ENCODE measurements around the gene PECR. TPM values are rescaled to one million over a fixed set of nuclear protein-coding genes. Genes with fewer than 3 reads are reported as not detected.

PECR gene
- total and polyA plus RNA-seq, 2 of the 13 experiments (the other 11 are each of a cell fraction or from before 2014, with no cell fraction given): 151 to 153 TPM

DNA sequence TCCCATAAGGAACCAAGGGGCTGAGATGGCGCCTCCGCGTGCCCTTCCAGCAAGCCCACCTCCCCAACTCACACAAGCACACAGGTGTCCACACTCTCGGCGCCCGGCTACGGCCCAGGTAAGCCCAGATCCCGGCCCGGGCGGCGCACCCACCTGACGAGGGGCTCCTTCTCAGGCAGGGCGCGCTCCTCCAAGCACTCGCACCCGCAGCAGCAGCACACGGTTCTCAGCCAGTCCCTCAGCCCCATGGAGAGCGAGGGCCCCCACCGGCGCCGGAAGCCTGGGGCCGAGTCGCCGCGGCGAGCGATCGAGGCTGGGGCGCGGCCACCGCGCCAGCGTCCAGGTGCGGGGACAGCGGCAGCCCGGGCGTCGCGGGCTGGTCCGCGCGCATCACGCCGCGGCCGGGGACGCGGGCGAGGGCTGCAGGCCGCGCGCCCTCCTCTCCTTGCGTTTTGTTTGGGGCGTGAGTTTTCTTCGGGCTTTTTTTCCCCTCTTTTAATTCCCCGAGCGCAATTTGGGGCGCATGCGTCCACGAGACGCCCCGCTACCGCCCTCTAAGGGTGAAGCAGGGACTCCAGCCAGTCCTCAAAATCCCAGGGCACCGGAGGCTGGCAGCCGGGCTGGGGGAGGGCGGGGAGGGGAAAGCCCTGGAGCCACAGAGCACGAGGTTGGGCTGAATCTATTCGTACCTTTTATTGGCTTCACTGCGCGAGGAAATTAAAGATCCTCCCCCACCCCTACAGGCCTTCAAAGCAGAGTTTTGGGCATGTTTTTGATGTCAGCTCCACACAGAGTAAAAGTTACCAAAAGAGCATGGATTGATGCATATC lies 68.3 kb downstream of the PECR start, which contains the start of gene MREG (continued):
- TF ChIP-seq, protein P1, sequence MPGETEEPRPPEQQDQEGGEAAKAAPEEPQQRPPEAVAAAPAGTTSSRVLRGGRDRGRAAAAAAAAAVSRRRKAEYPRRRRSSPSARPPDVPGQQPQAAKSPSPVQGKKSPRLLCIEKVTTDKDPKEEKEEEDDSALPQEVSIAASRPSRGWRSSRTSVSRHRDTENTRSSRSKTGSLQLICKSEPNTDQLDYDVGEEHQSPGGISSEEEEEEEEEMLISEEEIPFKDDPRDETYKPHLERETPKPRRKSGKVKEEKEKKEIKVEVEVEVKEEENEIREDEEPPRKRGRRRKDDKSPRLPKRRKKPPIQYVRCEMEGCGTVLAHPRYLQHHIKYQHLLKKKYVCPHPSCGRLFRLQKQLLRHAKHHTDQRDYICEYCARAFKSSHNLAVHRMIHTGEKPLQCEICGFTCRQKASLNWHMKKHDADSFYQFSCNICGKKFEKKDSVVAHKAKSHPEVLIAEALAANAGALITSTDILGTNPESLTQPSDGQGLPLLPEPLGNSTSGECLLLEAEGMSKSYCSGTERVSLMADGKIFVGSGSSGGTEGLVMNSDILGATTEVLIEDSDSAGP (CRISPR knock-in tag; IDR thresholded peaks at IDR 0.05; ENCODE audit: borderline replicate concordance): no peak; the same call in 1 of the 2 replicates
- no peak for TF ChIP-seq KLF12 (CRISPR knock-in tag; IDR thresholded peaks at IDR 0.05; ENCODE audit: borderline replicate concordance)
- no peak for TF ChIP-seq ZMYM2 (CRISPR knock-in tag; IDR thresholded peaks at IDR 0.05)
- no peak for TF ChIP-seq ZNF557 (CRISPR knock-in tag; IDR thresholded peaks at IDR 0.05)
- TF ChIP-seq HNRNPH1 (optimal IDR thresholded peaks at IDR 0.05; ENCODE audit: low read depth, low read length): no peak
- no peak for TF ChIP-seq RXRB (CRISPR knock-in tag; IDR thresholded peaks at IDR 0.05; ENCODE audit: borderline replicate concordance)
- no peak for TF ChIP-seq GATAD1 (CRISPR knock-in tag; IDR thresholded peaks at IDR 0.05)
- no peak for TF ChIP-seq SP5 (CRISPR knock-in tag; IDR thresholded peaks at IDR 0.05; ENCODE audit: borderline replicate concordance, low read depth)
- TF ChIP-seq KMT2B (CRISPR knock-in tag; IDR thresholded peaks at IDR 0.05): no peak; the same call in 1 of the 2 replicates
- no peak for TF ChIP-seq TAF15 (IDR thresholded peaks at IDR 0.05; ENCODE audit: low read depth, low read length, poor library complexity, severe bottlenecking)
- TF ChIP-seq, protein P2, sequence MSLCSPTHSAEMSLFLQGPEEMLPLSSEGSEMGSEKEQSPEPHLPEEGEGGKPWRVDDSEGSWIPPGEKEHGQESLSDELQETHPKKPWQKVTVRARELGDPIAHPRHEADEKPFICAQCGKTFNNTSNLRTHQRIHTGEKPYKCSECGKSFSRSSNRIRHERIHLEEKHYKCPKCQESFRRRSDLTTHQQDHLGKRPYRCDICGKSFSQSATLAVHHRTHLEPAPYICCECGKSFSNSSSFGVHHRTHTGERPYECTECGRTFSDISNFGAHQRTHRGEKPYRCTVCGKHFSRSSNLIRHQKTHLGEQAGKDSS (CRISPR knock-in tag; IDR thresholded peaks at IDR 0.05; ENCODE audit: borderline replicate concordance, low read depth): 0 out of 2 replicates have a peak, but pooled peaks have one; percentile 78
- no peak for TF ChIP-seq ZNF446 (CRISPR knock-in tag; IDR thresholded peaks at IDR 0.05)
- no peak for TF ChIP-seq ZNF335 (CRISPR knock-in tag; IDR thresholded peaks at IDR 0.05)
- TF ChIP-seq ZNF510 (CRISPR knock-in tag; IDR thresholded peaks at IDR 0.05; ENCODE audit: low read depth): peak; percentile 95
- TF ChIP-seq MTF2 (CRISPR knock-in tag; IDR thresholded peaks at IDR 0.05; ENCODE audit: borderline replicate concordance): no peak
- no peak for TF ChIP-seq MAFK (conservative IDR thresholded peaks at IDR 0.05 in 1 of 2, IDR thresholded peaks at IDR 0.05 in 1 of 2; ENCODE audit: low read length in 2 of 2)
- no peak for TF ChIP-seq PHB2 (IDR thresholded peaks at IDR 0.05; ENCODE audit: partially characterized antibody)
- TF ChIP-seq, protein P3, sequence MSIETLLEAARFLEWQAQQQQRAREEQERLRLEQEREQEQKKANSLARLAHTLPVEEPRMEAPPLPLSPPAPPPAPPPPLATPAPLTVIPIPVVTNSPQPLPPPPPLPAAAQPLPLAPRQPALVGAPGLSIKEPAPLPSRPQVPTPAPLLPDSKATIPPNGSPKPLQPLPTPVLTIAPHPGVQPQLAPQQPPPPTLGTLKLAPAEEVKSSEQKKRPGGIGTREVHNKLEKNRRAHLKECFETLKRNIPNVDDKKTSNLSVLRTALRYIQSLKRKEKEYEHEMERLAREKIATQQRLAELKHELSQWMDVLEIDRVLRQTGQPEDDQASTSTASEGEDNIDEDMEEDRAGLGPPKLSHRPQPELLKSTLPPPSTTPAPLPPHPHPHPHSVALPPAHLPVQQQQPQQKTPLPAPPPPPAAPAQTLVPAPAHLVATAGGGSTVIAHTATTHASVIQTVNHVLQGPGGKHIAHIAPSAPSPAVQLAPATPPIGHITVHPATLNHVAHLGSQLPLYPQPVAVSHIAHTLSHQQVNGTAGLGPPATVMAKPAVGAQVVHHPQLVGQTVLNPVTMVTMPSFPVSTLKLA (IDR thresholded peaks at IDR 0.05): no peak
- TF ChIP-seq, protein P4, sequence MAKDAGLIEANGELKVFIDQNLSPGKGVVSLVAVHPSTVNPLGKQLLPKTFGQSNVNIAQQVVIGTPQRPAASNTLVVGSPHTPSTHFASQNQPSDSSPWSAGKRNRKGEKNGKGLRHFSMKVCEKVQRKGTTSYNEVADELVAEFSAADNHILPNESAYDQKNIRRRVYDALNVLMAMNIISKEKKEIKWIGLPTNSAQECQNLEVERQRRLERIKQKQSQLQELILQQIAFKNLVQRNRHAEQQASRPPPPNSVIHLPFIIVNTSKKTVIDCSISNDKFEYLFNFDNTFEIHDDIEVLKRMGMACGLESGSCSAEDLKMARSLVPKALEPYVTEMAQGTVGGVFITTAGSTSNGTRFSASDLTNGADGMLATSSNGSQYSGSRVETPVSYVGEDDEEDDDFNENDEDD (CRISPR knock-in tag; IDR thresholded peaks at IDR 0.05; ENCODE audit: borderline replicate concordance): 0 out of 2 replicates have a peak, but pooled peaks have one; percentile 36
- TF ChIP-seq SMAD3 (CRISPR knock-in tag; IDR thresholded peaks at IDR 0.05): no peak
- TF ChIP-seq, protein P5, sequence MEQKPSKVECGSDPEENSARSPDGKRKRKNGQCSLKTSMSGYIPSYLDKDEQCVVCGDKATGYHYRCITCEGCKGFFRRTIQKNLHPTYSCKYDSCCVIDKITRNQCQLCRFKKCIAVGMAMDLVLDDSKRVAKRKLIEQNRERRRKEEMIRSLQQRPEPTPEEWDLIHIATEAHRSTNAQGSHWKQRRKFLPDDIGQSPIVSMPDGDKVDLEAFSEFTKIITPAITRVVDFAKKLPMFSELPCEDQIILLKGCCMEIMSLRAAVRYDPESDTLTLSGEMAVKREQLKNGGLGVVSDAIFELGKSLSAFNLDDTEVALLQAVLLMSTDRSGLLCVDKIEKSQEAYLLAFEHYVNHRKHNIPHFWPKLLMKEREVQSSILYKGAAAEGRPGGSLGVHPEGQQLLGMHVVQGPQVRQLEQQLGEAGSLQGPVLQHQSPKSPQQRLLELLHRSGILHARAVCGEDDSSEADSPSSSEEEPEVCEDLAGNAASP (CRISPR knock-in tag; IDR thresholded peaks at IDR 0.05; ENCODE audit: borderline replicate concordance): no peak
- no peak for TF ChIP-seq TSC22D2 (CRISPR knock-in tag; IDR thresholded peaks at IDR 0.05; ENCODE audit: borderline replicate concordance)
- peak; percentile 21 for TF ChIP-seq SKI (IDR thresholded peaks at IDR 0.05; ENCODE audit: partially characterized antibody)
- no peak for TF ChIP-seq ZNF441 (CRISPR knock-in tag; IDR thresholded peaks at IDR 0.05; ENCODE audit: borderline replicate concordance)
